Measurements from ENCODE around the gene PPM1J. TPM values are rescaled to one million over a fixed set of nuclear protein-coding genes. Genes with fewer than 3 reads are reported as not detected.
"Not testable (repeated sequence)": the region's sequence is repeated elsewhere in the genome, so short reads cannot be mapped to it uniquely, and the experiment has no call there.

PPM1J gene
- total RNA-seq, 2 donors from 2014 or later, result 2.3 to 2.7 TPM

GRCh38 chr1:112735752-112736151 lies 20.6 kb upstream of the PPM1J start:
- no peak for DNase-seq (ENCODE audit: low spot score)
- no peaks in the 10 kb centered on the region for H3K36me3 ChIP-seq
- no peaks in the 10 kb centered on the region for H3K27me3 ChIP-seq (replicated peaks; ENCODE audit: insufficient read depth)
- ATAC-seq (ENCODE audit: insufficient number of reproducible peaks, low FRiP score, low read depth), result no peak
- H3K9me3 ChIP-seq, result no peaks in the 10 kb centered on the region
- no peaks in the 10 kb centered on the region for H3K4me1 ChIP-seq (ENCODE audit: control insufficient read depth in 1 of 2, low read depth in 2 of 2)
- TF ChIP-seq CTCF (IDR thresholded peaks at IDR 0.05), result no peak
- H3K27ac ChIP-seq, result no peak overlapping the region
- no peak overlapping the region for H3K4me3 ChIP-seq

- no peak overlapping the region for H3K27ac ChIP-seq
- H3K4me3 ChIP-seq, result no peak overlapping the region
- H3K27me3 ChIP-seq (replicated peaks; ENCODE audit: insufficient read depth), result no peaks in the 10 kb centered on the region
- H3K9me3 ChIP-seq, result no peaks in the 10 kb centered on the region
- ATAC-seq (ENCODE audit: insufficient number of reproducible peaks, low FRiP score, low read depth), result no peak
- no peak for TF ChIP-seq CTCF (IDR thresholded peaks at IDR 0.05)
- H3K36me3 ChIP-seq, result no peaks in the 10 kb centered on the region
- no peaks in the 10 kb centered on the region for H3K4me1 ChIP-seq (ENCODE audit: control insufficient read depth in 1 of 2, low read depth in 2 of 2)
- DNase-seq (ENCODE audit: low spot score), result no peak
These were observed 16.3 kb upstream of the PPM1J start for GRCh38 chr1:112731451-112731850.

- no peaks in the 10 kb centered on the region for H3K27me3 ChIP-seq (replicated peaks; ENCODE audit: insufficient read depth)
- H3K27ac ChIP-seq, result no peak overlapping the region
- no peak for ATAC-seq (ENCODE audit: insufficient number of reproducible peaks, low FRiP score, low read depth)
- no peaks in the 10 kb centered on the region for H3K36me3 ChIP-seq
- no peak for TF ChIP-seq CTCF (IDR thresholded peaks at IDR 0.05)
- H3K4me1 ChIP-seq (ENCODE audit: control insufficient read depth in 1 of 2, low read depth in 2 of 2), result no peaks in the 10 kb centered on the region
- H3K9me3 ChIP-seq, result no peaks in the 10 kb centered on the region
- DNase-seq (ENCODE audit: low spot score), result no peak
- H3K4me3 ChIP-seq, result no peak overlapping the region
These were observed 14.8 kb upstream of the PPM1J start for GRCh38 chr1:112729909-112730308.

- not testable (repeated sequence) for DNase-seq (ENCODE audit: low spot score); ATAC-seq (ENCODE audit: insufficient number of reproducible peaks, low FRiP score, low read depth); H3K27me3 ChIP-seq (replicated peaks; ENCODE audit: insufficient read depth); H3K36me3 ChIP-seq; H3K4me1 ChIP-seq (ENCODE audit: control insufficient read depth in 1 of 2, low read depth in 2 of 2); H3K4me3 ChIP-seq; H3K9me3 ChIP-seq; H3K27ac ChIP-seq
These were observed 13.9 kb upstream of the PPM1J start for GRCh38 chr1:112729011-112729410.

- H3K4me3 ChIP-seq; H3K27me3 ChIP-seq (replicated peaks; ENCODE audit: insufficient read depth); H3K9me3 ChIP-seq; DNase-seq (ENCODE audit: low spot score); H3K36me3 ChIP-seq; H3K4me1 ChIP-seq (ENCODE audit: control insufficient read depth in 1 of 2, low read depth in 2 of 2); ATAC-seq (ENCODE audit: insufficient number of reproducible peaks, low FRiP score, low read depth); H3K27ac ChIP-seq: not testable (repeated sequence)
These were observed 13.3 kb upstream of the PPM1J start for GRCh38 chr1:112728306-112728971.

- Histone ChIP-seq H3K36me3 (no peaks in the 10 kb centered on the region), H3K4me1 (ENCODE audit: control insufficient read depth in 1 of 2, low read depth in 2 of 2) (no peaks in the 10 kb centered on the region), H3K27me3 (replicated peaks; ENCODE audit: insufficient read depth) (no peaks in the 10 kb centered on the region), H3K9me3 (no peaks in the 10 kb centered on the region), H3K4me3 (no peak overlapping the region), H3K27ac (no peak overlapping the region)
- DNase-seq (ENCODE audit: low spot score) (no peak), ATAC-seq (ENCODE audit: insufficient number of reproducible peaks, low FRiP score, low read depth) (no peak)
- no peak for TF ChIP-seq CTCF (IDR thresholded peaks at IDR 0.05)
These were observed 12.6 kb upstream of the PPM1J start for GRCh38 chr1:112727716-112728115.

GRCh38 chr1:112724240-112724639 lies 9.1 kb upstream of the PPM1J start:
- H3K4me1 ChIP-seq (ENCODE audit: control insufficient read depth in 1 of 2, low read depth in 2 of 2); H3K27ac ChIP-seq; H3K36me3 ChIP-seq; H3K27me3 ChIP-seq (replicated peaks; ENCODE audit: insufficient read depth); H3K4me3 ChIP-seq; DNase-seq (ENCODE audit: low spot score); H3K9me3 ChIP-seq; ATAC-seq (ENCODE audit: insufficient number of reproducible peaks, low FRiP score, low read depth): not testable (repeated sequence)

All from thoracic aorta (tissue), 2 donors.